MM.1S (cell line): ENCODE measurements around the gene PNPLA2.

ENCODE experiments used
- CTCF ChIP-seq: fragments of 300-600 bp; sonication (generic); IDR thresholded peaks from 2 replicates; pipeline ENCODE4 v1.5.1; 2016; ENCODE audit warnings: antibody characterized with exemption, low read length, mixed read lengths
- EZH2 ChIP-seq: fragments of 300-600 bp; sonication (generic); optimal IDR thresholded peaks from 2 replicates; pipeline ENCODE3; 2017; ENCODE audit warnings: low read depth, mild to moderate bottlenecking, antibody characterized with exemption, low read length, mixed read lengths
- EZH2phosphoT487 ChIP-seq: fragments of 300-600 bp; sonication (generic); IDR thresholded peaks from 2 replicates; pipeline ENCODE4 v1.6.1; 2018; ENCODE audit warnings: antibody characterized with exemption, low read length

GRCh38 chr11:850775-851763 lies 32.4 kb downstream of the PNPLA2 start:
- TF ChIP-seq CTCF (peak; percentile 28), EZH2 (no peak), EZH2phosphoT487 (no peak)
